ENCODE data around the gene ZNF557.

Gene ZNF557

GRCh38 chr19:7074705-7075282 is 5.3 kb downstream of the ZNF557 start:
- in situ Hi-C loops (cut with MboI; ENCODE audit: low sequenced_read_pairs) = no loop called here

- in situ Hi-C loops (cut with MboI; ENCODE audit: low sequenced_read_pairs) = no loop called here
Observed at GRCh38 chr19:7076151-7076550, 6.6 kb downstream of the ZNF557 start.

GRCh38 chr19:7078008-7078407 is 8.5 kb downstream of the ZNF557 start:
- in situ Hi-C loops (cut with MboI; ENCODE audit: low sequenced_read_pairs) = no loop called here

GRCh38 chr19:7083076-7083956 is 13.8 kb downstream of the ZNF557 start:
- in situ Hi-C loops (cut with MboI; ENCODE audit: low sequenced_read_pairs) = no loop called here

- in situ Hi-C loops (cut with MboI; ENCODE audit: low sequenced_read_pairs) = no loop called here
Observed at GRCh38 chr19:7088999-7089398, 19.5 kb downstream of the ZNF557 start.

- in situ Hi-C loops (cut with MboI; ENCODE audit: low sequenced_read_pairs) = no loop called here
Observed at GRCh38 chr19:7098096-7098495, 28.6 kb downstream of the ZNF557 start.

GRCh38 chr19:7098701-7099596 is 29.4 kb downstream of the ZNF557 start:
- in situ Hi-C loops (cut with MboI; ENCODE audit: low sequenced_read_pairs) = no loop called here

GRCh38 chr19:7099597-7099921 is 30.1 kb downstream of the ZNF557 start:
- in situ Hi-C loops (cut with MboI; ENCODE audit: low sequenced_read_pairs) = no loop called here

- in situ Hi-C loops (cut with MboI; ENCODE audit: low sequenced_read_pairs) = no loop called here
Observed at GRCh38 chr19:7101498-7102253, 32.2 kb downstream of the ZNF557 start.

GRCh38 chr19:7104747-7105447 is 35.4 kb downstream of the ZNF557 start:
- in situ Hi-C loops (cut with MboI; ENCODE audit: low sequenced_read_pairs) = no loop called here

GRCh38 chr19:7106711-7107657 is 37.5 kb downstream of the ZNF557 start:
- in situ Hi-C loops (cut with MboI; ENCODE audit: low sequenced_read_pairs) = no loop called here

- in situ Hi-C loops (cut with MboI; ENCODE audit: low sequenced_read_pairs) = no loop called here
Observed at GRCh38 chr19:7109678-7110289, 40.3 kb downstream of the ZNF557 start.

GRCh38 chr19:7112675-7113074 is 43.2 kb downstream of the ZNF557 start:
- in situ Hi-C loops (cut with MboI; ENCODE audit: low sequenced_read_pairs) = no loop called here

- in situ Hi-C loops (cut with MboI; ENCODE audit: low sequenced_read_pairs) = no loop called here
Observed at GRCh38 chr19:7113233-7113632, 43.7 kb downstream of the ZNF557 start.

- in situ Hi-C loops (cut with MboI; ENCODE audit: low sequenced_read_pairs) = no loop called here
Observed at GRCh38 chr19:7115721-7116120, 46.2 kb downstream of the ZNF557 start.

GRCh38 chr19:7117248-7117647 is 47.7 kb downstream of the ZNF557 start:
- in situ Hi-C loops (cut with MboI; ENCODE audit: low sequenced_read_pairs) = no loop called here

- in situ Hi-C loops (cut with MboI; ENCODE audit: low sequenced_read_pairs) = no loop called here
Observed at GRCh38 chr19:7119582-7119981, 50.1 kb downstream of the ZNF557 start.

GRCh38 chr19:7120499-7120898 is 51.0 kb downstream of the ZNF557 start:
- in situ Hi-C loops (cut with MboI; ENCODE audit: low sequenced_read_pairs) = no loop called here

- in situ Hi-C loops (cut with MboI; ENCODE audit: low sequenced_read_pairs) = no loop called here
Observed at GRCh38 chr19:7122701-7123100, 53.2 kb downstream of the ZNF557 start.

Measured in hTERT RPE-1 (cell line).